ENCODE results near the gene MTPN. TPM values are rescaled to one million over a fixed set of nuclear protein-coding genes. Genes with fewer than 3 reads are reported as not detected.

MTPN gene
- polyA plus RNA-seq, 4 donors, result 150 to 185 (median 183) TPM

DNA sequence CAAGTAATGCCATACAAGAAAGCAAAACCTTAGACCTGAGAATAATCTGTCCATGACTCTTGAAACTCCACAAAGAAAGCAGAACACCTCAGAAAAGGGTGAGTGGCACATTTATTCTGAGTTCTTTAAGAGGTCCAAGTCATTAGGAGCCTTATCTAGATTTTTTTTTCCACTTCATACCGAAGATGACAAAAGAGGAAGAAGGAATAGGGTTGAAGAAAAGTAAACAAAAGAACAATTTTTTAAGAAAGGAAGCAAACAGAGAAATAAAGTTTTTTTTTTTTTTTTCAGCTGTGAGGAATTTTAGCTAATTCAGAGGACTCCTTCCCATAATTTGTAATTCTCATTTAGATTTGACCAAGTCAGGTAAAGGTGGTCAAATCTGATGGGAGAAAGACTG, 13.1 kb upstream of the MTPN start:
- no peak for DNase-seq (ENCODE audit: low read depth in 4 of 4, low spot score in 3 of 4)

GRCh38 chr7:135981958-135982646, 4.9 kb upstream of the MTPN start:
- DNase-seq (ENCODE audit: low read depth in 4 of 4, low spot score in 3 of 4), result no peak

GRCh38 chr7:135980665-135981180, 3.6 kb upstream of the MTPN start:
- DNase-seq (ENCODE audit: low read depth in 4 of 4, low spot score in 3 of 4), result no peak

DNA sequence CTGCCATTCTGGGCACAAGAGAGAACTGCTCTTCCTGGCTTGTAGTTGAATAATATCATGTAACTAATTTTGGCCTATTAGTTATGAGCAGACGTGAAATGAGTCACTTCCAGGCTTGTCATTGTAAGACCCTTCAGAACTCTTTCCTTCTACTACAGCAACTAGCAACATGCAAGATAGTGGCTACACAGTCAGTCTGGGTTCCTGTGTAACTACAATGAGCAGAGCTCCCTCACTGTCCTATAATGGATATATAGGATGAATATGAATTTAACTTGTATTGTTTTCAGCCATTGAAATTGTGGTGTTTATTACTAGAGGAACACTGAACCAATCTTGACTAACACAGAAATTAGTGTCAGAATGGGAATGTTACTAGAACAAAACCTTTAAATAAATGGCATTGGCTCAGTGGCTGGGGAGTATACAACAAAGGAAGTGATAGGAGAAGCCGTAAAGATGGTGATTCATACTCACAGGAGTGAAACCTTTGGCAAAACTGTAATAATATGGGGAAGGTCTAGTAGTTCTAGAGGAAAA, 2.9 kb upstream of the MTPN start:
- no peak for DNase-seq (ENCODE audit: low read depth in 4 of 4, low spot score in 3 of 4)

- no peak for DNase-seq (ENCODE audit: low read depth in 4 of 4, low spot score in 3 of 4)
Observed at GRCh38 chr7:135979471-135980011, 2.4 kb upstream of the MTPN start.

GRCh38 chr7:135978624-135979023, 1.5 kb upstream of the MTPN start:
- DNase-seq (ENCODE audit: low read depth in 4 of 4, low spot score in 3 of 4), result peak in 2 of 4 donors; percentile 19 to 33

DNA sequence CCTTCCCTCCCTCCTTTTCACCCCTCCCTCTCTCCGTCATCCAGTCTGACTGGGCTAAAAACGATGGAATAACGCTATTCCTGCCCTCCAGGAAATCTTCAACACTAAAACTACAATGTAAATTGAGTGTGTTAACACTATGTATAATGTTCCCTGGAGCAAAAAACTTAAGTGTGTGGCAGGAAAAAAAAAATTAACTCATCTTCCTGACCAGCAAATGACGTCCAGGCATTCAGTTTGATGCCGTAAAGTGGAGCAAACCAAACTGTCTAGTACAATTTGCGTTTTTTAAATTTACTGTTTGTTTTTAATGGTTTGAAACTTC, 545 bp upstream of the MTPN start:
- DNase-seq (ENCODE audit: low read depth in 4 of 4, low spot score in 3 of 4), result no peak

- DNase-seq (ENCODE audit: low read depth in 4 of 4, low spot score in 3 of 4), result peak in 1 of 4 donors; percentile 2
Observed at GRCh38 chr7:135976312-135977006, 700 bp downstream of the MTPN start.

GRCh38 chr7:135975166-135975565, 2.0 kb downstream of the MTPN start:
- no peak for DNase-seq (ENCODE audit: low read depth in 4 of 4, low spot score in 3 of 4)

- no peak for DNase-seq (ENCODE audit: low read depth in 4 of 4, low spot score in 3 of 4)
Observed at GRCh38 chr7:135974667-135975066, 2.5 kb downstream of the MTPN start.

- no peak for DNase-seq (ENCODE audit: low read depth in 4 of 4, low spot score in 3 of 4)
Observed at GRCh38 chr7:135971366-135971725, 5.8 kb downstream of the MTPN start.

GRCh38 chr7:135970682-135971365, 6.3 kb downstream of the MTPN start:
- DNase-seq (ENCODE audit: low read depth in 4 of 4, low spot score in 3 of 4), result no peak

- no peak for DNase-seq (ENCODE audit: low read depth in 4 of 4, low spot score in 3 of 4)
Observed at GRCh38 chr7:135970045-135970444, 7.1 kb downstream of the MTPN start.

DNA sequence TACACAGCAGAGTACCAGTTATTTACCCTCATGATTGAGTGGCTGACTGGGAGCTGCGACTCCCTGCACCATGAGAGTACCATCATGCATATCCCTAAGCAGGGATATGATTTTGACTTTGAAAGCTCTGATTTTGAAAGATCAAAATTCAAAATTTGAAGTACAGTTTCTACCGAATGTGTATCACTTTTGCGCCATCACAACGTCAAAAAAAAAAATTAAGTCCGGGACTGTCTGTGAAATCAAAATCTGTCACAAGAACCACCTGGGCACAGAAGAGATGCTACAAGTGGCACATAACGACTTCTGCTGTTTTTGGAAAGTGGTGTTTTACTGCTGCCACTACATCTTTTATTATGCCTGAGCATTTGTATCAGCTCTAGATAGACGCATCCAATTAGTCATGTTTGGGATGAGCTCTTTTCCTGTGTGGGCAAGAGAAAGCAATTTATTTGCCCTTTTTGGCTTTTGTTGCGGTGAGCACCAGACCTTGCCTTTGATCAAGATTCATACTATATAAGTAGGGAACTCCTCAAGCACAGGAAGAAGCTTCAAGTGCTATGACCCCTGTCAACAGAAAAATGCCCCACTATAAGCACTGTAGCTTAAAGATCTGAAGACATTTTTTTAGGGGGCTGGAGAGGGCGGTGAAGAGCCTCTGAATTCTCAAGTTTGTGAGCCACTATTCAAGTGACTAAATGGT, 10.7 kb downstream of the MTPN start:
- DNase-seq (ENCODE audit: low read depth in 4 of 4, low spot score in 3 of 4), result no peak

DNA sequence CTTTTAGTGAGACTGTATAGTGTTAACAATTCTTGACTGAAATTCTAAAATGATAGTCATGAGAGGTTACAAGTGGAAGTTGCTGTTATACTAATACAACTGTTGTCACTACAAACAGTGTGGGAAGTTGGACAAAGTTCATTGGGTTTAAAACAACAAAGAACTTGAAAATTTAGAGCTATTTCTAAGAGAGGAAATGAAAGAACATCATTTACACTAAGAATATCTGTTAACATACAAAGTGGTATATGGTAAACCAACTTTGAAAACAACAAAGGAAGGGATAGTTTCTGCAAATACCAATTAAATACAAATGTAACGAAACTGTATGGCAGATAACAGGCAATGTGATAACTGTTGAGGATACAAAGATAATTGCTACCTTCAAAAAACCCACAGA, 11.6 kb downstream of the MTPN start:
- DNase-seq (ENCODE audit: low read depth in 4 of 4, low spot score in 3 of 4), result no peak

DNA sequence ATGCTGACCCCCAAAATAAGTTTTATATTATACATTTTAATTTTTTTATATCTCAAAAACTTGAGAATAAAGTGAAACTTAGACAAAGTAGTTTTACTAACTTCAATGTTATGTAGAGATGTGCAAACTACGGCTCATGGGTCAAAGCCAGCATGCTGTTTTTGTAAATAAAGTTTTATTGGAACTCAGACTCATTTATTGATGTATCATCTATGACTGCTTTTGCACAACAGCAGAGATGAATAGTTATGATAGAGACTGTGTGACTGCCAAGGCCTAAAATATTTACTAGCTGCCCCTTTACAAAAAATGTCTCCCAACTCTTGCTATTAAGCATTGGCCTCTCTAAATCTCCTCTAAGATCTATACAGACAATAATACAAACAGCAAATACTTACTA, 12.4 kb downstream of the MTPN start:
- no peak for DNase-seq (ENCODE audit: low read depth in 4 of 4, low spot score in 3 of 4)

- no peak for DNase-seq (ENCODE audit: low read depth in 4 of 4, low spot score in 3 of 4)
Observed at GRCh38 chr7:135964274-135964673, 12.9 kb downstream of the MTPN start.

DNA sequence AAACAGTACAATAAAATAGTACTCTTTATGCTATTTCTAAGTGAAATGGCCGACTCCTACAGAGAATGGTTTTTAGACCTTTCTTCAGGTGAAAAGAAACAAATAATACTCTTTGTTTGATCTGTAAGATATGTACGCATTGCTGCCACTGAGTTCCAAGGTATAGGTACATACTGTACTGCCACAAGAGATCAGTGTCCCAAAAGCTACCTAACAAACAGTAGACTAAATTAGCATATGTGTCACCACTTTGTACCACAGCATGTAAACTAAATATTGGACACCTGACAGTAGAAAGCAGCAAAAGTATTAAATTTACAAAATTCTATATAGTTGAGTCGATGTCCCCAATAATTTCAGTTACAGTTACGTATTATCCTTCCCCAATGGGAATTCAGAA, 14.4 kb downstream of the MTPN start:
- DNase-seq (ENCODE audit: low read depth in 4 of 4, low spot score in 3 of 4), result no peak

DNA sequence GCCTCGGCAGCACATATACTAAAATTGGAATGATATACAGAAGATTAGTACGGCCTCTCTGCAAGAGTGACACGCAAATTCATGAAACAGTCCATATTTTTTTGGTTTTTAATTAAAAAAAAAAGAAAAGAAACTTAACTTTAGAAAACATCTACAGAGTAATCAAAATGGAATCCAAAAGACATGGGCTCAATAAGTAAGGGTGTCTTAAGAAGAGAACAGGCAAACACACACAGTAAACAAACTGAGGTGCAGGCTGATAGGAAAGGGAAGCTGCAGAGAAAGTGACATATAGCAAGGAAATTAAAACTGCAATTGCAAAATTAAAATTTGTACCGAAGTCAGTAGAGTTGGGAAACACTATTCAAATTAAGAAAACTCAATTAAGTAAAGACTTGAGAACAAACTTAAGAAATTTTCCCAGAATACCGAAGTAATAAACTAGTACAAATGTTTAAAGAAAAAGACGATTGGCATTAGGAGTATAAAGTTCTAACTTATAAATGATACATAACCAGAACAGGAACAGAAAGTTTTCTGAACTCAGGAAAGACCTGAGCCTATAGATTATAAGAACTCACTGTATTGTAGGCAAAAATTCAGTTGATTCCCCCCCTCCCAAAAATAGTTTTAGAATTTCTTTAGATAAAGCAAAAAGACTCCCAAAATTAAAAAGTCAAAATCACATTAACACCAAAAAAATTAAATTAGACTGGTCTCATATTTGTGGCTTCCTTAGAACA, 16.3 kb downstream of the MTPN start:
- no peak for DNase-seq (ENCODE audit: low read depth in 4 of 4, low spot score in 3 of 4)

Measured in right renal pelvis (tissue), 4 donors.